Stimulated activated CD8-positive, alpha-beta memory T cell treated with anti-CD3 and anti-CD28 coated beads, Interleukin-7, amount 100 ng/mL, for 1 hour (primary cell): ENCODE measurements around the gene SPDYE5.
"Not testable (repeated sequence)": the region's sequence is repeated elsewhere in the genome, so short reads cannot be mapped to it uniquely, and the experiment has no call there.

Experiments used
- DNase-seq, 2 donors: peaks; one replicate each; pipeline ENCODE4 v3.0.0-alpha.2; 2020; ENCODE audit warnings: low read depth in 2 of 2

Gene SPDYE5, protein sequence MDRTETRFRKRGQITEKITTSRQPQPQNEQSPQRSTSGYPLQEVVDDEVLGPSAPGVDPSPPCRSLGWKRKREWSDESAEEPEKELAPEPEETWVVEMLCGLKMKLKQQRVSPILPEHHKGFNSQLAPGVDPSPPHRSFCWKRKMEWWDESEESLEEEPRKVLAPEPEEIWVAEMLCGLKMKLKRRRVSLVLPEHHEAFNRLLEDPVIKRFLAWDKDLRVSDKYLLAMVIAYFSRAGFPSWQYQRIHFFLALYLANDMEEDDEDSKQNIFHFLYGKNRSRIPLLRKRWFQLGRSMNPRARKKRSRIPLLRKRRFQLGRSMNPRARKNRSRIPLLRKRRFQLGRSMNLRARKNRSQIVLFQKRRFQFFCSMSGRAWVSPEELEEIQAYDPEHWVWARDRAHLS

GRCh38 chr7:75492020-75492419, at the start of gene SPDYE5:
Gene SPDYE5, plus strand, starts transcription at chr7:75492320. Its CDS starts 1,728 bp downstream, at chr7:75494048.
- not testable (repeated sequence) for DNase-seq

DNA sequence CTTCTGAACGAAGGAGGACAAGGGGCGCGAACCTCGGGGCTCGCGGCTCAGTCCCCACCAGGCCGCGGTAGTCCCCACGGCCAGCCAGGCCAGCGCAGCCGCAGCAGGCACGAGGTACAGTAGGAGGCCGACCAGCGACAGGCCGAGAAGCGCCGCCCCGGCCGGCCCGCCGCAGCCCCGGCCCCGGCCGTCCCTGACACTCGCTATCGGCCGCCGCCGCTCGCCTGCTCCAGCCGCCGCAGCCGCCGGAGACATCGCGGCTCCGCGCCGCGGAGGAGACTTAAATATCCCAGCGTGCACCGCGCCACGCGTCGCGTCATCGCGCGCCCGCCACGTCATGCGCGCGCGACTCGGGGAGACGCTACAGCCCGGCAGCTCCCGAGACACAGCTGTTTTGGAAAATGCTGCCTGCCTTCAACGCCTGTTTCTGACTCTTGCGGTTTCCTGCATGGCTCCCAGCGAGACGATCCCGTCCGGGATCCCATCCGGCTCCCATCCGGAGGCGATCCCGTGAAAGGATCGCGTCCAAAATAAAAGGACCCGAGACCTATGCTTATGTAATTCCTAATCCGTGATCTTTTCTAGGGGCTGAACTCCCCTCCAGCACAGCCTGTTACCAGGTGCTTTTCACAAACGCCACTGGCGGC, 49.5 kb upstream of the SPDYE5 start:
- DNase-seq = not testable (repeated sequence)

- not testable (repeated sequence) for DNase-seq
Measured at GRCh38 chr7:75449946-75450345, 42.2 kb upstream of the SPDYE5 start.

- DNase-seq = not testable (repeated sequence)
Measured at GRCh38 chr7:75452494-75452955, 39.6 kb upstream of the SPDYE5 start.

DNA sequence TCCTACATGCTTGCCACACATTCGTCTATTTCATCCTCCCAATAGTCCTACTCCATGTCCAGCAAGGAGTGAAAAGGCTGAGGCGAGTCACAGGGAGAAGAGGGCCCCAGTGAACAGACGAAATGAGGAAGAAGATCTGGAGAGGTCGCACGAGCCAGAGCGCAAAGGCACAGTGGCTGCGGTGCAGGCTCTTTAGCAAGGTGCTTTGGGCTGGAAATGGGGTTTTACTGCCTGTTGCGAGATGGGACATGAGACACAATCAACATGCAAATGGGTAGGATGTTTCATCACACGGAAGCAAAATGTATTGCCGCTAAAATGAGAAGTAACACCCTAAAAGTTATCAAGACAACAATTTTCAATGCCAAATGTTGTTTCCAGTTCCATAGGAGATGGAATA, 35.7 kb upstream of the SPDYE5 start:
- not testable (repeated sequence) for DNase-seq

DNA sequence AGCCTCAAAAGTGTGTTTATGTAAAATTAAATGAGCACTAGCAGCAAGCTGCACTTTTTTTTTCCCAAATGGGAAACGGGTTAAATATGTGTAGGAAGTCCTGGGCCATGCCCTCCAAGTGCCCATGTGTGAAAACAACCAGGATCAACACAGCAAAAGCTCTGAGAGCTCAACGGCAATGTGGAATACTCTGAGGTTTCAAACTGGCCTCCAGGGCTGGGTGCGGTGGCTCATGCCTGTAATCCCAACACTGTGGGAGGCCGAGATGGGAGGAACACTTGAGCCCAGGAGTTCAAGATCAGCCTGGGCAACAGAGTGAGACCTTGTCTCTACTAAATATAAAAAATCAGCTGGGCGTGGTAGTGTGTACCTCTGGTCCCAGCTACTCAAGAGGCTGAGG, 34.1 kb upstream of the SPDYE5 start:
- not testable (repeated sequence) for DNase-seq

- not testable (repeated sequence) for DNase-seq
Measured at GRCh38 chr7:75460541-75460940, 31.6 kb upstream of the SPDYE5 start.

DNA sequence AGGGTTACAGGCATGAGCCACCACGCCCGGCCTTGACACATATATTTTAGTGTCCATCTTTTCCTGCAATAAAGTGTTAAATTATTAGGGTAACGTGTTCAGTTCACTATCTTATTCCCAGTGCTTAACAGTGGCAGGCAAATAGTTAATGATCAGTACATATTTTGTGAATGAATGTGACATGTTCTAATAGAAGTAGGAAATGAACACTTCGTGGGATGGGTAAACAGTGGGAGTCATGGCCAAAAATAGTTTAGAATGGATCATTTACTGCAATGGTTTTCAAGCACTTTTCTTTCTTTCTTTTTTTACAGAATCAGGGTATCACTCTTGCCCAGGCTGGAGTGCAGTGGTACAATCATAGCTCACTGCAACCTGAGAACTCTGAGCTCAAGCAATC, 22.0 kb upstream of the SPDYE5 start:
- not testable (repeated sequence) for DNase-seq

DNA sequence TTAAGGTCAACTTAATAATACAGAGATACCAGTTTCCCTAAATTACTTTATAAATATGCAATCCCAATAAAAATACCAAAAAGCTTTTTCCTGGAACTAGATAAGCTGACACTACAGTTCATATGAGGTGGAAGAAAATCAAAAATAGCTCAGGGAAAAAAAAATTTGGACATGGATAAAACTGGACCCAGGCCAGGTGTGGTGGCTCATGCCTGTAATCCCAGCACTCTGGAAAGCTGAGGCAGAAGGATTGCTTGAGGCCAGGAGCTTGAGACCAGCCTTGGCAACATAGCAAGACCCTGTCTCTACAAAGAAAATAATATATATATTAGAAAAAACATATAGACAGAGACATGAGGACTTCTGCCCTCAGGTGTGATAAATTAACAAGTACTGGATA, 14.7 kb upstream of the SPDYE5 start:
- DNase-seq = not testable (repeated sequence)

DNA sequence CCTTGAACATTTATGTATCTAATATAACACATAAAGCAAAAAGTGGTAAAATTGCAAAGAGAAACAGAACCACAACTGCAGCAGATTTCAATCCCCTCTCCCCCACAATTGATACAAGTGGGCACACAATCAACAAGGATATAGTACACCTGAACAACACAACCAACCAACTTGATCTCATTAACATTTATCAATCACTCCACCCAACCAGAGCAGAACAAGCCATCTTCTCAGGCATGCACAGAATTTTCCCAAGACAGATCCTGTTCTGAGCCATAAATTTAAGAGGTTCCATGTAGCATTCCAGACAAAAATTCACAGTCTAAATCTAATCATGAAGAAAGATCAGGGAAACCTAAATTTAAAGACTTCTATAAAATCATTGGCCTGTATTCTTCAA, 11.8 kb upstream of the SPDYE5 start:
- not testable (repeated sequence) for DNase-seq

- DNase-seq = not testable (repeated sequence)
Measured at GRCh38 chr7:75485355-75485978, 6.7 kb upstream of the SPDYE5 start.

DNA sequence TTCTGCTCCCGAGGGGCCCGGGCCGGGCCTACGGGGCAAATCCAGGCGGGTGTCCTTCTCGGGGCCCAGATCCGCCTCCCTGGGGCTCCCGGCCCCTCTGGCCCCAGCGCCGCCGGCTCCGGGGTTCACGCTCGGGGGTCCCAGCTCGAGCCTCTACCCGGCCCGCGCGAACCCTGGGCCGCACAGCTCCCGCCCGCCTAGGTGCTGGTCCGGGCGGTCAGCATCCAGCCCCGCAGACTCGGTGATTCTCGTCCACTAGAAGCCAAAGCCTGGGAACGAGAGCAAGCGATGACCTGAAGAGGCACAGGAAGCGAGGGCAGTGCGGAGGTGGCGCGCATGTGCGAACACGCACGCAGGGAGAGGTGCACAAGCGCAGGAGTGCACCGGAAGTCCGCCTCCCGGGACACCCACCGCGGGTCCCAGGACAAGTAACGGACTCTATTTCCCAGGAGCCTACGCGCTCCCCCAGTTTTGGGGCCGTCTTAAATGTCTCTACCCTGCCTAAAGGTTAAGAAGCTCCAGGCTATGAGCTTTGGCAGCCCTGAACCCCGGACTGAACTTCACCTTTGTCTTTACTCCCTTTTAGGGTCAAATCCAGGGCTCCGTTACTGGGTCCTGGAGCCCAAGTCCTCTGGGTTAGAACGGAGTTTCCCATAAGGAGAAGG, 6.0 kb upstream of the SPDYE5 start, which contains the start of gene POM121C:
TSS of gene POM121C (minus strand) at position 321 of the 665 bp plus-strand sequence. CDS start 44,803 bp downstream, outside the sequence.
- peak; percentile 63 to 67 for DNase-seq

GRCh38 chr7:75509033-75509432, 16.9 kb downstream of the SPDYE5 start:
- DNase-seq = not testable (repeated sequence)

DNA sequence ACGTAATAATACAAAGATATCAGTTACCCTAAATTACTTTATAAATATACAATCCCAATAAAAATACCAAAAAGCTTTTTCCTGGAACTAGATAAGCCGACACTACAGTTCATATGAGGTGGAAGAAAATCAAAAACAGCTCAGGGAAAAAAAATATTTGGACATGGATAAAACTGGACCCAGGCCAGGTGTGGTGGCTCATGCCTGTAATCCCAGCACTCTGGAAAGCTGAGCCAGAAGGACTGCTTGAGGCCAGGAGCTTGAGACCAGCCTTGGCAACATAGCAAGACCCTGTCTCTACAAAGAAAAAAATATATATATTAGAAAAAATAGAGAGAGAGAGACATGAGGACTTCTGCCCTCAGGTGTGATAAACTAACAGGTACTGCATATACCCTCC, 26.7 kb downstream of the SPDYE5 start:
- not testable (repeated sequence) for DNase-seq

DNA sequence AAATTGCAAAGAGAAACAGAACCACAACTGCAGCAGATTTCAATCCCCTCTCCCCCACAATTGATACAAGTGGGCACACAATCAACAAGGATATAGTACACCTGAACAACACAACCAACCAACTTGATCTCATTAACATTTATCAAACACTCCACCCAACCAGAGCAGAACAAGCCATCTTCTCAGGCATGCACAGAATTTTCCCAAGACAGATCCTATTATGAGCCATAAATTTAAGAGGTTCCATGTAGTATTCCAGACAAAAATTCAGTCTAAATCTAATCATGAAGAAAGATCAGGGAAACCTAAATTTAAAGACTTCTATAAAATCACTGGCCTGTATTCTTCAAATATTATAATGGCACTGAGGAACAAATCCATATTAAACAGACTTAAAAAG, 29.6 kb downstream of the SPDYE5 start:
- DNase-seq = not testable (repeated sequence)

- DNase-seq = not testable (repeated sequence)
Measured at GRCh38 chr7:75527224-75527722, 35.2 kb downstream of the SPDYE5 start.

DNA sequence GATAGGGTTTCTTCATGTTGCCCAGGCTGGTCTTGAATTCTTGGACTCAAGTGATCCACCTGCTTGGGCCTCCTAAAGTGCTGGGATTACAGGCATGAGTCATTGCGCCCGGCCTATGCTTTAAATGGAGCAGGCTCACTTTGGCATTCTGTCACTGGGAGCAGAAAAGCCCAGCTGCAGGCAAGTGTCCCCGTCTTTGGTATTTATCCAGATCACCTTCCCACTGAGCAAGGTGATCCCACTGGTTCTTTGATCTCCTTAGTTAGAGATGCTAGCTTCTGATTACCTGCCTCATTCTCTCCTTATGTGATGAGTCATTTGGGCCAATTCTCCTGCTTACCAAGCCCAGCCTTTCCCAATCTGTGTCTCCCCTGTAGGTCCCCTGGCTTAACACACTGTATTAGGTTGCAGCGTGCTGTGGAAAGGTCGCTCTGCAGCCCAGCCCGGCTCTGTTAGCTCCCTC, 39.3 kb downstream of the SPDYE5 start:
- DNase-seq = no peak

- DNase-seq = no peak
Measured at GRCh38 chr7:75532639-75533038, 40.5 kb downstream of the SPDYE5 start.

DNA sequence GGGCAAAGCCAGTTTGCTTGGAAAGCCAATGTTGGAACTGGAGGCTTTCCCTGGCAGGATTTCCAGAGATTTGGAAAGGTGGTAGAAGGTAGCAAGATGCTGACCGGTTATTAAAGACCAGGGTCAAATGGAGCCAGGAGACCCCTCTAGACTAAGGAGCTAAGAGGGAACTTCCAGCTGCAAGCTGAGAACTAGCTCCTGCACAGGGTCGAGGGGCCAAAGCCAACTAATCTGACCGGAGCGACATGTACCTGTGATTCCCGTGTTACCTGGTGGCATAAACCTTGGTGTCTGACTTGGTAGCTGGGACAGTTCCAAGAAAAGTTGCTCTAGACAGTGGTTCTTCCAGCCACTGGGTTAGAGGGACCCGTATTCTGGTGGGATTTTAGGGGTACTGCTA, 41.8 kb downstream of the SPDYE5 start:
- DNase-seq = no peak

DNA sequence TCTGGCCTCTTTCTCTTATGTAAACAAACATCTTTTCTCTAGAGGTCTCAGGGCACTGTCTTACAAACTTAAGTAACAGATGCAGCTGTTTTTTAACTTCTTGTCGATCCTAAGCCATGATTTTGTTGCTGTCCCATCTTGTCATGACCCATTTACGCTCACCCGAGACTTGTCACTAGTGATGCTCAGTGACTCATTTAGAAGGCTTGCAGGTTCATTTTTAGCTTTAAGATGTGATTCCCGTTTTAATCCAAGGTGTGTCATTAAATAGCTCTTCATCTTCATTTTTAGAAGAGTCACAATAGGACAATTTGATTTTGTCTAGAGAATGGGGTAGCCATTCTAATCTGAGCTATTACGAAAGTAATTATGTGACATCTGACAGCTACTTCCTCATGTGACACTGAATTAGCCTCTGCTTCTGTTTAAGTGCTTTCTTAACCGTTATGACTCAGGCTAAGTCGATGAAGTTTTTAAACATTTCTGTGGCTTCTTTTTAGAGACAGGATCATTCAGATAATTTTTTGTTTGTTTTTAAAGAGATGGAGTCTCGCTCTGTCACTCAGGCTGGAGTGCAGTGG, 42.7 kb downstream of the SPDYE5 start:
- no peak for DNase-seq

DNA sequence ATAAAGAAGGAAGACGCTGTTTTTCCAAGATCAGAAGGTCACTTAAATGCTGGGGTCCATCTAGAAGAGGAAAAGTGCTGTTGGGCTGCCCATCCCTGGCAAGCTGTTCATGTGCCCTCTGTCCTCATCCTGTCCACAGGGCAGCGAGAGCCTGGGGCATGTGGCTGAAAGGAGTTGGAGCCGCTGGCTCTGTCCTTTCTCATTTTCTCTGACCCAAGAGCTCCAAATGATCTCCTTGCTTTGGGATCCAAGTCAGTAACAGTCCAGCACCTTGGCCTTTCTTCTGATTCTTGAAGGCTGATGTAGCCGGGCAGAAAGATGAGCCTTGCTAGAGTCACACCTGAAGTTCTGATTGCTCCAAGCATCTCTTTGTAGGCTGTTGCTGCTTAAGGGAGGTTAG, 44.4 kb downstream of the SPDYE5 start:
- DNase-seq = no peak
